ENCODE results near the gene ANKRD65. TPM values are rescaled to one million over a fixed set of nuclear protein-coding genes. Genes with fewer than 3 reads are reported as not detected.
"Not testable (repeated sequence)": the region's sequence is repeated elsewhere in the genome, so short reads cannot be mapped to it uniquely, and the experiment has no call there.

The ANKRD65 gene
- total and polyA plus RNA-seq, 12 donors: 0.22 to 3.4 (median 1.6) TPM

DNA sequence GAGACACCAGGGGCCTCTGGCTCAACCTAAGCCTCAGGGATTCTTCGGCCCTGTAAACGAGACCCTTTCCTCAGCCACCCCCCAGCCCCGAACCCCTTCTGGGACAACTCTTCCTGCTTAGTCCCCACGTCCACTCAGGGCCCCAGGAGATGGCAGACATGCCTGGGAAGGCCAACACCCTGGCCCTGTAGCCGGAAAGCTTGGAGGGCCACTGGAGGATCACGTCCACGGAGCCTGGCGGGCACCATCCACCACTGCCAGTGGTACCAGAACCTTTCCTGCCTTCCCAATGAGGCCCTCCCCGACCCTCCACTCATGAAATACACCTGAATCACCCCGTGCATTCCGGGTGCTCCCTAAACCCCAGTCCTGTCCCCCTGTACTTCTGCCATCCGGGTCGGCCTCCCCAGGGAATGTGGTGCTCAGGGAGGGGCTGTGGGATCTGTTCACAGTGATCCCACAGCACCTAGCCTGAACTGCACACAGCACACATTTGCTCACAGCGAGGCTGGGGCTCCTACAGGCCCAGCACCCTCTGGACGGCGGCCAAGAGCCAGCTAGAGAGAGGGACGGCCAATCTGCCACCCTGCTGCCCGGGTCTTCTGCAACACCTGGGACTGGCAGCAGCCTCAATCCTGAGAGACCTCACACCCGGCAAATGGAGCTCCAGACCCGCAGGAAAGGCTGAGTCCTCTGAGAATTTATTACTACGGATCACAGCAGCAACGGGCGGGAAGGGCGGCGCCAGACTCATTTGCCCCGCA, 47.8 kb downstream of the ANKRD65 start:
- intact Hi-C loops (cut with DNase I): no loop called here
- no peak for TF ChIP-seq POLR2A (IDR thresholded peaks at IDR 0.05)
- TF ChIP-seq, protein P1, sequence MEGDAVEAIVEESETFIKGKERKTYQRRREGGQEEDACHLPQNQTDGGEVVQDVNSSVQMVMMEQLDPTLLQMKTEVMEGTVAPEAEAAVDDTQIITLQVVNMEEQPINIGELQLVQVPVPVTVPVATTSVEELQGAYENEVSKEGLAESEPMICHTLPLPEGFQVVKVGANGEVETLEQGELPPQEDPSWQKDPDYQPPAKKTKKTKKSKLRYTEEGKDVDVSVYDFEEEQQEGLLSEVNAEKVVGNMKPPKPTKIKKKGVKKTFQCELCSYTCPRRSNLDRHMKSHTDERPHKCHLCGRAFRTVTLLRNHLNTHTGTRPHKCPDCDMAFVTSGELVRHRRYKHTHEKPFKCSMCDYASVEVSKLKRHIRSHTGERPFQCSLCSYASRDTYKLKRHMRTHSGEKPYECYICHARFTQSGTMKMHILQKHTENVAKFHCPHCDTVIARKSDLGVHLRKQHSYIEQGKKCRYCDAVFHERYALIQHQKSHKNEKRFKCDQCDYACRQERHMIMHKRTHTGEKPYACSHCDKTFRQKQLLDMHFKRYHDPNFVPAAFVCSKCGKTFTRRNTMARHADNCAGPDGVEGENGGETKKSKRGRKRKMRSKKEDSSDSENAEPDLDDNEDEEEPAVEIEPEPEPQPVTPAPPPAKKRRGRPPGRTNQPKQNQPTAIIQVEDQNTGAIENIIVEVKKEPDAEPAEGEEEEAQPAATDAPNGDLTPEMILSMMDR (IDR thresholded peaks at IDR 0.05): no peak
- Histone ChIP-seq H3K4me1 (replicated peaks in 1 of 2) (peaks cover 7 to 31% of the 10 kb centered on the region in 2 donors), H3K27ac (no peak overlapping the region), H3K27me3 (no peaks in the 10 kb centered on the region), H3K36me3 (replicated peaks in 1 of 2) (peaks cover 0 to 10% of the 10 kb centered on the region in 2 donors), H3K9me3 (replicated peaks in 1 of 3) (no peaks in the 10 kb centered on the region), H3K4me3 (no peak overlapping the region)
- peak in 1 of 7 donors; percentile 36 for DNase-seq
- 85 to 91% (median 86%) methylated on average over 12 to 26 of the region's 26 CpGs for WGBS, 4 donors

GRCh38 chr1:1371746-1372711, 49.0 kb downstream of the ANKRD65 start:
- no peak for TF ChIP-seq POLR2A (IDR thresholded peaks at IDR 0.05)
- TF ChIP-seq, protein P1 (IDR thresholded peaks at IDR 0.05): peak; percentile 73 to 96 (median 81)
- Histone ChIP-seq H3K27me3 (no peaks in the 10 kb centered on the region), H3K4me3 (no peak overlapping the region), H3K4me1 (replicated peaks in 1 of 2) (peaks cover 7 to 31% of the 10 kb centered on the region in 2 donors), H3K27ac (peak overlapping the region in 1 of 5 donors; percentile 34), H3K9me3 (replicated peaks in 1 of 3) (no peaks in the 10 kb centered on the region), H3K36me3 (replicated peaks in 1 of 2) (peaks cover 0 to 10% of the 10 kb centered on the region in 2 donors)
- intact Hi-C loops (cut with DNase I): no loop called here
- peak; percentile 57 to 81 (median 68) for DNase-seq
- 29 to 49% (median 29%) methylated on average over 19 to 26 of the region's 26 CpGs; no CpG with 5 or more reads in 1 of the 4 donors for WGBS, 4 donors

DNA sequence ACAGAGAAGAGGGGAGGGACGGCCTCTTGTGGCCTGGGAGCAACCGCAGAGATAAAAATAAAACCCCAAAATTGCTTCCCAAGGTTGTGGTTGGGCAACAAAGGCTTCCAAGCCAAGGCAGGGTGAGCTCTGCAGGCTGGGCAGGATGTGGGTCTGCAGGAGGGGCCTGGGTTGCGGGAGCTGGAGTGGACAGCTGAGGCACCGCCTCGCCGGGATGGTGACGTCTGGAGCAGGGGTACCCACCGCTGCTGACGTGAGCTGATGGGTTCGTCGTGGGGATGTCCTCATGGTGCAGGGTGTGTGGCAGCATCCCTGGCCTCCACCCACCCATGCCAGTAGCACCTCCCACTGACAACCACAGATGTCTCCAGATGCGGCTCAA, 49.7 kb downstream of the ANKRD65 start:
- peaks cover 0 to 10% of the 10 kb centered on the region in 2 donors for H3K36me3 ChIP-seq (replicated peaks in 1 of 2)
- TF ChIP-seq, protein P1 (IDR thresholded peaks at IDR 0.05): no peak
- no peak for TF ChIP-seq POLR2A (IDR thresholded peaks at IDR 0.05)
- H3K9me3 ChIP-seq (replicated peaks in 1 of 3): no peaks in the 10 kb centered on the region
- 32 to 58% (median 53%) methylated on average over 9 to 12 of the region's 12 CpGs for WGBS, 4 donors
- no peaks in the 10 kb centered on the region for H3K27me3 ChIP-seq
- peak overlapping the region in 1 of 5 donors; percentile 34 for H3K27ac ChIP-seq
- peaks cover 7 to 31% of the 10 kb centered on the region in 2 donors for H3K4me1 ChIP-seq (replicated peaks in 1 of 2)
- DNase-seq: no peak
- intact Hi-C loops (cut with DNase I): no loop called here
- no peak overlapping the region for H3K4me3 ChIP-seq

DNA sequence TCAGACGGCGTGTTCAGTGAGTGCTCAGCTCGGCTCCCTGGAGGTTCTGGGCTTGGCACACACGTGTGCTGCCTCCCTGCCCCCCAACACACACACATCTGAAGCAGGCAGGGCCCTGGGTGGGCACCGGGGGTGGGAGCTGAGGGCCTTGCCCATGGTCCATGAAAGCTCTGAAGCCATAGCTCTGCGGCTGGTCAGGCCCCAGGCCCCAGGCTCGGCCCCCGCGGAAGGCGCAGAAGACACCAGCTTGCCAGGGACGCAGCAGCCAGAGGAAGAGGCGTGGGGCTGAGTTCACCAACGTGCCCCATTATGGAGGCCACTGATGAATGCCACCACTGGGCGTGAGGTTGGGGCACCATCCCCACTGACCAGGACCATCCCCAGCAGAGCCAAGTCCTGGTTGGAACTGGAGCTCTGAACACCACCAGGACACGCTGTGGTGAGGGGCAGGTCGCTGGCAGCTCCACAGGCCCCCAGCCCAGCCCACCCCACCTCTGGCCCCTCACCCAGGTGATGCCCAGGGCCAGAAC, 50.2 kb downstream of the ANKRD65 start:
- TF ChIP-seq POLR2A (IDR thresholded peaks at IDR 0.05): no peak
- TF ChIP-seq, protein P1 (IDR thresholded peaks at IDR 0.05): no peak
- 72 to 81% (median 76%) methylated on average over 4 to 16 of the region's 16 CpGs for WGBS, 4 donors
- peaks cover 7 to 28% of the 10 kb centered on the region in 2 donors for H3K4me1 ChIP-seq (replicated peaks in 1 of 2)
- H3K9me3 ChIP-seq (replicated peaks in 1 of 3): no peaks in the 10 kb centered on the region
- no peak overlapping the region for H3K27ac ChIP-seq
- intact Hi-C loops (cut with DNase I): no loop called here
- H3K4me3 ChIP-seq: no peak overlapping the region
- no peak for DNase-seq
- H3K36me3 ChIP-seq (replicated peaks in 1 of 2): peaks cover 0 to 10% of the 10 kb centered on the region in 2 donors
- H3K27me3 ChIP-seq: no peaks in the 10 kb centered on the region

GRCh38 chr1:1370094-1370493, 51.0 kb downstream of the ANKRD65 start:
- H3K4me3 ChIP-seq; intact Hi-C loops (cut with DNase I); H3K9me3 ChIP-seq (replicated peaks in 1 of 3); DNase-seq; H3K36me3 ChIP-seq (replicated peaks in 1 of 2); H3K27me3 ChIP-seq; H3K27ac ChIP-seq: not testable (repeated sequence)
- 85 to 90% (median 88%) methylated on average over 14 of the region's 14 CpGs for WGBS, 4 donors
- peaks cover 7 to 25% of the 10 kb centered on the region in 2 donors for H3K4me1 ChIP-seq (replicated peaks in 1 of 2)
